ENCODE measurements around the gene MORC2. TPM values are rescaled to one million over a fixed set of nuclear protein-coding genes. Genes with fewer than 3 reads are reported as not detected.

MORC2 gene
- total and polyA plus RNA-seq, 10 of the 15 experiments (the other 5 are each of a cell fraction or from before 2014, with no cell fraction given): 1.7 to 16.3 (median 9.0) TPM

GRCh38 chr22:30968924-30969531, 454 bp upstream of the MORC2 start, which contains the start of gene TUG1 (continued):
- TF ChIP-seq IRF4 (IDR thresholded peaks at IDR 0.05; ENCODE audit: low read depth, low read length) (no peak), BHLHE40 (IDR thresholded peaks at IDR 0.05; ENCODE audit: borderline replicate concordance in 1 of 2, low read depth in 2 of 2, low read length in 1 of 2) (peak; percentile 88 to 96), ETV6 (conservative IDR thresholded peaks at IDR 0.05 in 1 of 2, IDR thresholded peaks at IDR 0.05 in 1 of 2; ENCODE audit: borderline replicate concordance in 1 of 2, low read depth in 1 of 2) (no peak), CHD1 (IDR thresholded peaks at IDR 0.05; ENCODE audit: low read depth, low read length) (no peak), HDAC2 (IDR thresholded peaks at IDR 0.05) (no peak), RELA (IDR thresholded peaks at IDR 0.05; ENCODE audit: borderline replicate concordance, partially characterized antibody) (peak; percentile 81)

GRCh38 chr22:30964858-30965257, 3.7 kb downstream of the MORC2 start:
- no peak for DNase-seq (ENCODE audit: low read depth, low spot score)
- H3K27ac ChIP-seq (ENCODE audit: control insufficient read depth, insufficient read depth): no peak overlapping the region
- no peaks in the 10 kb centered on the region for H4K20me1 ChIP-seq (ENCODE audit: control insufficient read depth, insufficient read depth)
- intact Hi-C loops (cut with micrococcal nuclease; ENCODE audit: unreplicated experiment): no loop called here
- no peak for FAIRE-seq
- RAD21 ChIA-PET (ENCODE audit: unreplicated experiment): no interaction called here
- peaks cover 6% of the 10 kb centered on the region for H3K4me1 ChIP-seq (ENCODE audit: control insufficient read depth, insufficient read depth, low read length)
- peaks cover 16% of the 10 kb centered on the region for H3K79me2 ChIP-seq (ENCODE audit: control insufficient read depth, insufficient read depth, low read length)
- POLR2A ChIA-PET: no interaction called here
- H3K27me3 ChIP-seq (replicated peaks in 1 of 2; ENCODE audit: control insufficient read depth in 2 of 2, insufficient read depth in 2 of 2, low read length in 1 of 2): no peaks in the 10 kb centered on the region
- peaks cover 8% of the 10 kb centered on the region; the same call in 2 of the 3 replicates for H3K9me3 ChIP-seq (replicated peaks; ENCODE audit: control insufficient read depth, insufficient read depth, low read length)
- in situ Hi-C loops (cut with MboI): loop anchor here (5.0 kb wide), 1 partner anchor 117 kb away; the partner anchor contains the start of gene SMTN
- no peak overlapping the region for H2AFZ ChIP-seq (ENCODE audit: control insufficient read depth, low read depth, low read length)
- H3K9ac ChIP-seq (ENCODE audit: control insufficient read depth, insufficient read depth, low read length): no peak overlapping the region
- no peak overlapping the region for H3K4me3 ChIP-seq
- ATAC-seq: no peak
- no peaks in the 10 kb centered on the region for H3K36me3 ChIP-seq (ENCODE audit: control insufficient read depth in 2 of 2, insufficient read depth in 2 of 2, low read length in 1 of 2)
- WGBS (ENCODE audit: insufficient coverage, insufficient replicate concordance, low lambda C conversion rate, missing lambda C conversion rate): 100% methylated on average over 4 of the region's 4 CpGs
- CTCF ChIA-PET: interaction anchor here (5.5 kb wide), 1 partner anchor 119 kb away, joined by 46 read pairs; no protein-coding TSS in a partner anchor
- SMC1A ChIA-PET (ENCODE audit: uncharacterized antibody, unreplicated experiment): interaction anchor here (0.8 to 1.2 kb wide), 2 partner anchors 12 to 121 kb away, joined by 3 read pairs; no protein-coding TSS in a partner anchor
- no peak overlapping the region for H3K4me2 ChIP-seq (ENCODE audit: control insufficient read depth, insufficient read depth)
- no TSS peak for BruUV-seq (replicated peaks)
- TF ChIP-seq MLLT1 (IDR thresholded peaks at IDR 0.05): no peak
- TF ChIP-seq EGR1 (IDR thresholded peaks at IDR 0.05; ENCODE audit: borderline replicate concordance in 1 of 2, low read depth in 2 of 2, low read length in 2 of 2): no peak
- TF ChIP-seq CHD1 (IDR thresholded peaks at IDR 0.05; ENCODE audit: low read depth, low read length): no peak
- no peak for TF ChIP-seq RELA (IDR thresholded peaks at IDR 0.05; ENCODE audit: borderline replicate concordance, partially characterized antibody)
- TF ChIP-seq ATF3 (IDR thresholded peaks at IDR 0.05; ENCODE audit: borderline replicate concordance, extremely low read depth, low read depth, low read length): no peak
- no peak for TF ChIP-seq POLR2A (IDR thresholded peaks at IDR 0.05; ENCODE audit: low read depth, low read length)
- TF ChIP-seq YBX1 (IDR thresholded peaks at IDR 0.05): no peak
- TF ChIP-seq SMAD5 (IDR thresholded peaks at IDR 0.05; ENCODE audit: low read depth): no peak
- TF ChIP-seq JUNB (IDR thresholded peaks at IDR 0.05): no peak
- no peak for TF ChIP-seq ETV6 (conservative IDR thresholded peaks at IDR 0.05 in 1 of 2, IDR thresholded peaks at IDR 0.05 in 1 of 2; ENCODE audit: borderline replicate concordance in 1 of 2, low read depth in 1 of 2)
- TF ChIP-seq KDM1A (IDR thresholded peaks at IDR 0.05; ENCODE audit: borderline replicate concordance): no peak
- no peak for TF ChIP-seq RBBP5 (conservative IDR thresholded peaks at IDR 0.05)
- TF ChIP-seq BMI1 (IDR thresholded peaks at IDR 0.05; ENCODE audit: borderline replicate concordance): no peak
- TF ChIP-seq ZBTB40 (IDR thresholded peaks at IDR 0.05; ENCODE audit: borderline replicate concordance): no peak

Data from GM12878 (cell line).